HG02970 (cell line): ENCODE measurements around the gene SLX4IP.
"Not testable (repeated sequence)": the region's sequence is repeated elsewhere in the genome, so short reads cannot be mapped to it uniquely, and the experiment has no call there.

ENCODE experiments used
- ATAC-seq: cut with Tn5 transposase; IDR thresholded peaks from one replicate; pipeline ENCODE4 v1.9.1; 2021; ENCODE audit warnings: mild to moderate bottlenecking, moderate library complexity, moderate number of reproducible peaks; ENCODE audit not compliant: unreplicated experiment, low FRiP score

SLX4IP gene

GRCh38 chr20:10434832-10435812, at the start of gene SLX4IP:
Gene SLX4IP (plus strand): TSS chr20:10435305. CDS start chr20:10458205, 22,900 bp downstream.
- peak; percentile 57 for ATAC-seq

DNA sequence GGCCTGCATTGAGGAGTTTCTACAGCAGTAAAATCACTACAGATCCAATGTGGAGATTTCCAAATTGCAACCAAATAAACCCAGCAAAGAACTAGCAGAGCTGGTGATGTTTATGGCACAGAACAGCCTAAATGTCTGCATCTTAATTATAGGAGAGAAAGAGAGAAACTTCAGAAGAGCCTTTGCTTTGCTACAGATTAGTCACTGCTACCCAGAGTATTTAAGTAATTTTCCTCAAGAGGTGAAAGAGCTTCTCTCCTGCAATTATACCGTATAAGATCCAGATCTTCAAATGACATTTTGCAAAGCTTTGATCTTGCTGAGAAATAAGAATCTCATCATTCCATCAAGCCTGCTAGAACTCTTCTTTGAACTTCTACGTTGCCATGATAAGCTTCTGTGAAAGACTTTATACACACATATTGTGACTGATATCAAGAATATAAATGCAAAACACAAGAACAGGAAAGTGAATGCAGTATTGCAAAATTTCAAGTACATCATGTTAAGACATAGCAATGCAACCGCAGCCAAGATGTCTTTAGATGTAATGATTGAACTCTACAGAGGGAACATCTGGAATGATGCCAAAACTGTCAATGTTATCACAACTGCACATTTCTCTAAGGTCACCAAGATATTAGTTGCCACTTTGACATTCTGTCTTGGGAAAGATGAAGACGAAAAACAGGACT, 49.1 kb upstream of the SLX4IP start:
- ATAC-seq, result no peak

DNA sequence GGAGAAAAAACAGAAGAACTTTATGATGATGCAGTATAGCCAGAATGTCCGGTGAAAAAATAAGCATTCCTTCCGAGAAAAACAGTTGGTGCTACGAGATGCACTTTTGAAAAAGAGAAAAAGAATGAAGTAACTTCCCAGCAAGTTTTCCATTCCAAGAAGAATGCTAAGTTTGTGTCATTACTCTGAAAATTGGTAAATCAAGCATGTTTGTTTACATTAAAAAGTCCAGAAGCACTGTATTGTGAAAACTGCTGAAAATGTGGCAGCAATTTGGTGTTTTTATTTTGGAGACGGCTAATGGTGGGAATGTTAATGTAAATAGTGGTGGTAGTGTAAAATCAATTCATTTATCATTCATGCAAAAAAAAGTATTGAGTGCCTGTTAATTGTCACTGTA, 47.4 kb upstream of the SLX4IP start:
- ATAC-seq, result no peak

- ATAC-seq, result no peak
These were observed 46.5 kb upstream of the SLX4IP start for GRCh38 chr20:10388597-10388996.

GRCh38 chr20:10390709-10391108, 44.4 kb upstream of the SLX4IP start:
- ATAC-seq, result no peak

DNA sequence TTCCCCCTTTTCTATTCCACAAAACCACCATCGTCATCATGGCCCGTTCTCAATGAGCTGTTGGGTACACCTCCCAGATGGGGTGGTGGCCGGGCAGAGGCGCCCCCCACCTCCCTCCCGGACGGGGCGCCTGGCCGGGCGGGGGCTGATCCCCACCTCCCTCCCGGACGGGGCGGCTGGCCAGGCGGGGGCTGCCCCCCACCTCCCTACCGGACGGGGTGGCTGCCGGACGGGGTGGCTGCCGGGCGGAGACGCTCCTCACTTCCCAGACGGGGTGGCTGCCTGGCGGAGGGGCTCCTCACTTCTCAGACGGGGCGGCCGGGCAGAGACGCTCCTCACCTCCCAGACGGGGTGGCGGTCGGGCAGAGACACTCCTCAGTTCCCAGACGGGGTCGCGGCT, 40.4 kb upstream of the SLX4IP start:
- ATAC-seq, result not testable (repeated sequence)

GRCh38 chr20:10398834-10399369, 36.2 kb upstream of the SLX4IP start:
- no peak for ATAC-seq

- ATAC-seq, result no peak
These were observed 32.0 kb upstream of the SLX4IP start for GRCh38 chr20:10402938-10403608.

DNA sequence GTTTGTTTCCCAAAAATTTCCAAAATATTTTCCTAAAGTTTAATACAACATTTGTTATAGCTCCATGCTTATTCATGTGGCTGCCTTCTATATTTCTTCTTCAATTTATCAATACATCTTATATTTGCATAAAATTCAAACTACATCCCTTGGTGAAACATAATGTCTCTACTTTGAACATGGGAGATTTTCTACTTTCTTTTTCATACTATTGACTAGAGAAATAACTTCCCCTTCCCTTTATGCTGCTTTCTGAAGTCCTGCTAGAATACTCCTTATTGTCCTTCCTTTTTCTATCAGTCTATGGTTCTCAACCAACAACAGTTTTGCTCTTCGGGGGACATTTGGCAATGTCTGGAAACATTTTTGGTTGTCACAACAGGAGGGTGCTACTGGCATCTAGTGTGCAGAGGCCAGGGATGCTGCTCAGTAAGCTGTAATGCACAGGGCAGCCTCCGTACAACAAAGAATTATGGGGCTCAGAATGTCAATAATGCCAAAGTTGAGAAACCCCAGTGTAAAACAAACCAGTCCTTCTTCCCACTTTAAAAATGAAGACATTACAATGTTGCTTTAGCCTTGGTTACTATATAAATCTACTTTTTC, 31.0 kb upstream of the SLX4IP start:
- ATAC-seq, result no peak

- no peak for ATAC-seq
These were observed 30.1 kb upstream of the SLX4IP start for GRCh38 chr20:10404959-10405530.

DNA sequence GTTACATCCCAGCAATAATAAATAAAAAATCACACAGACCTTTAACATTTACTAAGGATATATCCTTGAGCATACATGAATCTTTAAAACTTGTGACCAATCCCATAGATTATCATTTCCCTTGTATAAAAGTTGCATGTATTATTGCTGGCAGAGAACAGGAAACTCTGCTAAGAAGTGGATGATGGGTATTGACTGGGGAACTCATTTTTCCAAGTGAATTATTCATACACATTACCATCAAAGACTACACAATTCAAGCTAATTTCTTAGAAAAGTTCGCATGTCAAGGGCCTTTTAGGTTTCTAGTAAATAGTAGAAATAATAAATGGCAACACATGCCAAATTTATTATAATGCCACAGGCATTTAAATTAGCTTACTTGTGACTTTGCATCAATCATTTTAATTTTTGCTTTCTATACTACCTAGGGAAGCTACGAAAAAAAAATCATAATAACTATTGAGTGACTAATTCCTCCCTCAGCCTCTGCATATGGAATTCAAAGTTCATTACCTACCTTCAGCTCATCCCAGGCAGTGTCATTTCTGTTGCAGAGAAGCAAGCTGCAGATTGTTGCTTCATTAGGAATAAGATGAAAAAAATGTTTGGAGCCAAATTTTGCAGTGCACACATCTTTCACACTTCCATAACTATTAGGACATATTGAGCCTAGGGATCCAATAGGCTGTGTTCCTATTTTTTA, 26.8 kb upstream of the SLX4IP start:
- ATAC-seq, result no peak

GRCh38 chr20:10411673-10412072, 23.4 kb upstream of the SLX4IP start:
- ATAC-seq, result no peak

GRCh38 chr20:10412591-10413408, 22.3 kb upstream of the SLX4IP start:
- no peak for ATAC-seq

DNA sequence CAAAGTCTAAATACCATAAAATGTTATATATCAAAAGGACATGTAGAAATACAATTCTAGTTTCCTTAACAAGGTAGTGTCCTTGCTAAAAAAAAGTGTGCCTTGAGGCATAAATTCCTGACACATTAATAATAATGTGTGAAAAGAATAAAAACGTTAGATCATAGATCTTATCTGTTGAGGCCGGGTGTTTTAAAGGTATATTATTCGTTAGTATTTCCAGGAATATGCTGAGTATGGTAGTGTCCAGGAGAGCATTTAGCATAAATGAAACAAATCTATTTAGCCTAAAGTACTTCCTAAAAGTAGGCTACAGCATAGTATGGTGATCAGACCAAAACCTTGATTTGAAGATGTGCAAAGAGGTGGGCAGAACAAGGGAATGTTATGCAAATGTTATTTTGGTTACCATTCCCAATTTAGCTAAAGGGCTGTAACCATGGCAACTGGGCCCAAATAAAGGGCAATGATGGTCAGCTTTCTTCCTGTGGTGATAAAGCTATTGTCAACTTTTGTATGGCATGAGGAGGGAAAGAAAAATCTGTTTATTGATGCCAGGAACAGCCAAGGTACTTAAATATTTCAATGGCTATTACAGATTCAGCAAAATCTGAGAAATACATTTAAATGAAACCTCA, 20.0 kb upstream of the SLX4IP start:
- no peak for ATAC-seq

DNA sequence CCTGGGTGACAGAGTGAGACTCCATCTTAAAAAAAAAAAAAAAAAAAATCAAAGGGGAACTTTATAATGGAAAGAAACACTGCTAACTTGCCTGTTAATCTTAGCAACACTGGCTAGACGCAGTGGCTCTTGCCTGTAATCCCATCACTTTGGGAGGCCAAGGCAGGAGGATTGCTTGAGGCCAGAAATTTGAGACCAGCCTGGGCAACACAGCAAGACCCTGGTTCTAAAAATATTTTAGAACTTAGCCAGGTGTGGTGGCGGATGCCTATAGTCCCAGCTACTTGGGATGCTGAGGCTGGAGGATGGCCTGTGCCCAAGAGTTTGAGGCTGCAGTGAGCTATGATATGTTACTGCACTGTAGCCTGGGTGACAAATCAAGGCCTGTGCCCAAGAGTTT, 17.9 kb upstream of the SLX4IP start:
- ATAC-seq, result not testable (repeated sequence)

GRCh38 chr20:10419550-10420133, 15.5 kb upstream of the SLX4IP start:
- ATAC-seq, result no peak

DNA sequence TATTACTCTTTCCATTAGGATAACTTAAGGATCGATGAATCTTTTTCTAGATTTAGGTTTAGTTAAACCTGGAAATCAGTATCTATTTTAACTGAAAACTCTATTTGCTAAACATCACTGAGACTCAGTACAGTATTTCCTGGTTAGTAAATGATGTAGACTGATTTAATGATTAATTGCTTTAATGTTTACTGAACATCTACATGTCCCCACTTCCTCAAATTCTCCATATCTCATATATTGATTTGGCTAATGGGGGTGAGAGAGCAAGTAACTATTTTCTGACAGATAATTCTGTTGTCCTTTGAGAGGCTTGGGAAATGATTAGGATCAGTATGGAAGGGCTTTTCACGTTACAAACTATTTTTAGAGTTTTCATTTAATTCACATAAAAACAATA, 11.4 kb upstream of the SLX4IP start:
- no peak for ATAC-seq
